Uterus (tissue), 4 donors: ENCODE measurements around the gene ATP10A. TPM values are rescaled to one million over a fixed set of nuclear protein-coding genes. Genes with fewer than 3 reads are reported as not detected.
"Not testable (repeated sequence)": the region's sequence is repeated elsewhere in the genome, so short reads cannot be mapped to it uniquely, and the experiment has no call there.

Source experiments
- DNase-seq, 2 donors: peaks; one replicate each; pipeline ENCODE4 v3.0.0-alpha.2; 2019 to 2020
- H3K27ac ChIP-seq, 2 donors: fragments of 200-600 bp; sonication (generic); 1 replicate in 1 of 2; 2 replicates in 1 of 2; pipeline ENCODE4 v1.5.1; 2016 to 2018
- H3K27me3 ChIP-seq, 2 donors: fragments of 200-600 bp; sonication (generic); one replicate each; pipeline ENCODE4 v1.5.1; 2018 to 2019; ENCODE audit warnings: control low read depth in 1 of 2
- H3K36me3 ChIP-seq, 2 donors: fragments of 200-600 bp; sonication (generic); one replicate each; pipeline ENCODE4 v1.5.1; 2019; ENCODE audit warnings: control low read depth in 1 of 2
- H3K4me1 ChIP-seq, 2 donors: fragments of 200-600 bp; sonication (generic); one replicate each; pipeline ENCODE4 v1.5.1; 2018 to 2019; ENCODE audit warnings: control low read depth in 1 of 2
- H3K4me3 ChIP-seq, 2 donors: fragments of 200-600 bp; sonication (generic); 1 replicate in 1 of 2; 2 replicates in 1 of 2; pipeline ENCODE4 v1.5.1; 2018 to 2019; ENCODE audit warnings: mild to moderate bottlenecking in 1 of 2
- H3K9me3 ChIP-seq, 2 donors: fragments of 200-600 bp; sonication (generic); one replicate each; pipeline ENCODE4 v1.5.1; 2019; ENCODE audit warnings: control low read depth in 1 of 2
- CTCF ChIP-seq, 4 experiments: fragments of 200-600 bp in 2 of 4; fragments of 450-650 bp in 2 of 4; sonication (generic) in 2 of 4; IDR thresholded peaks; one replicate each; pipeline ENCODE4 v1.5.1; 2016 to 2019; ENCODE audit warnings: antibody characterized with exemption in 4 of 4, mild to moderate bottlenecking in 2 of 4, moderate library complexity in 1 of 4
- POLR2A ChIP-seq, 2 donors: fragments of 450-650 bp; IDR thresholded peaks; one replicate each; pipeline ENCODE4 v1.6.1; 2016; ENCODE audit warnings: antibody characterized with exemption in 2 of 2, mild to moderate bottlenecking in 1 of 2, moderate library complexity in 1 of 2
- intact Hi-C: fragments of 100-400 bp; cut with DNase I; formaldehyde crosslinking; loops from one replicate; pipeline ENCODE4 v1.15.1; 2023; ENCODE audit warnings: low total_unique reads
- total RNA-seq, 4 donors: library from RNA; depleted of rRNA in 3 of 4; stranded (reverse); fragments of >200 nt in 3 of 4; gene quantifications; one replicate each; pipeline versions ENCODE4 v1.1.0 to v1.2.4, GENCODE V29; 2014 to 2023
- donor health status: DM: yes; HTN: yes; CAD: no.

Gene ATP10A
- total RNA-seq, 4 donors from 2014 or later: 0.29 to 3.8 (median 2.5) TPM

GRCh38 chr15:25759421-25759820, 103.7 kb downstream of the ATP10A start:
- DNase-seq: no peak
- H3K9me3 ChIP-seq: no peaks in the 10 kb centered on the region
- TF ChIP-seq CTCF (IDR thresholded peaks at IDR 0.05): no peak
- TF ChIP-seq POLR2A (IDR thresholded peaks at IDR 0.05): no peak
- no peaks in the 10 kb centered on the region for H3K4me1 ChIP-seq
- H3K27me3 ChIP-seq: no peaks in the 10 kb centered on the region
- intact Hi-C loops: no loop called here
- no peaks in the 10 kb centered on the region for H3K36me3 ChIP-seq
- no peak overlapping the region for H3K27ac ChIP-seq
- no peak overlapping the region for H3K4me3 ChIP-seq

GRCh38 chr15:25758612-25759011, 104.5 kb downstream of the ATP10A start:
- H3K9me3 ChIP-seq, intact Hi-C loops, H3K27ac ChIP-seq, H3K4me1 ChIP-seq, H3K36me3 ChIP-seq, DNase-seq, H3K27me3 ChIP-seq, H3K4me3 ChIP-seq: not testable (repeated sequence)

- intact Hi-C loops: no loop called here
- H3K27me3 ChIP-seq: no peaks in the 10 kb centered on the region
- no peaks in the 10 kb centered on the region for H3K4me1 ChIP-seq
- DNase-seq: no peak
- H3K4me3 ChIP-seq: no peak overlapping the region
- H3K27ac ChIP-seq: no peak overlapping the region
- H3K36me3 ChIP-seq: no peaks in the 10 kb centered on the region
- TF ChIP-seq CTCF (IDR thresholded peaks at IDR 0.05) (no peak), POLR2A (IDR thresholded peaks at IDR 0.05) (no peak)
- H3K9me3 ChIP-seq: no peaks in the 10 kb centered on the region
These were observed 119.4 kb downstream of the ATP10A start for GRCh38 chr15:25743548-25744275.

GRCh38 chr15:25742776-25743547, 120.2 kb downstream of the ATP10A start:
- H3K27me3 ChIP-seq: no peaks in the 10 kb centered on the region
- H3K36me3 ChIP-seq: no peaks in the 10 kb centered on the region
- intact Hi-C loops: no loop called here
- DNase-seq: no peak
- no peak overlapping the region for H3K4me3 ChIP-seq
- TF ChIP-seq POLR2A (IDR thresholded peaks at IDR 0.05) (no peak), CTCF (IDR thresholded peaks at IDR 0.05) (no peak)
- H3K27ac ChIP-seq: no peak overlapping the region
- H3K4me1 ChIP-seq: no peaks in the 10 kb centered on the region
- no peaks in the 10 kb centered on the region for H3K9me3 ChIP-seq

GRCh38 chr15:25742041-25742730, 120.9 kb downstream of the ATP10A start:
- Histone ChIP-seq H3K27me3 (no peaks in the 10 kb centered on the region), H3K27ac (no peak overlapping the region), H3K9me3 (no peaks in the 10 kb centered on the region), H3K4me1 (no peaks in the 10 kb centered on the region), H3K36me3 (no peaks in the 10 kb centered on the region), H3K4me3 (no peak overlapping the region)
- no peak for DNase-seq
- TF ChIP-seq CTCF (IDR thresholded peaks at IDR 0.05) (no peak), POLR2A (IDR thresholded peaks at IDR 0.05) (no peak)
- intact Hi-C loops: no loop called here
